ENCODE measurements around the gene WASHC2C.
A peak's percentile ranks its signal among the peaks of the same experiment; 100 is the strongest.
"Not testable (repeated sequence)": the region's sequence is repeated elsewhere in the genome, so short reads cannot be mapped to it uniquely, and the experiment has no call there.

WASHC2C gene

DNA sequence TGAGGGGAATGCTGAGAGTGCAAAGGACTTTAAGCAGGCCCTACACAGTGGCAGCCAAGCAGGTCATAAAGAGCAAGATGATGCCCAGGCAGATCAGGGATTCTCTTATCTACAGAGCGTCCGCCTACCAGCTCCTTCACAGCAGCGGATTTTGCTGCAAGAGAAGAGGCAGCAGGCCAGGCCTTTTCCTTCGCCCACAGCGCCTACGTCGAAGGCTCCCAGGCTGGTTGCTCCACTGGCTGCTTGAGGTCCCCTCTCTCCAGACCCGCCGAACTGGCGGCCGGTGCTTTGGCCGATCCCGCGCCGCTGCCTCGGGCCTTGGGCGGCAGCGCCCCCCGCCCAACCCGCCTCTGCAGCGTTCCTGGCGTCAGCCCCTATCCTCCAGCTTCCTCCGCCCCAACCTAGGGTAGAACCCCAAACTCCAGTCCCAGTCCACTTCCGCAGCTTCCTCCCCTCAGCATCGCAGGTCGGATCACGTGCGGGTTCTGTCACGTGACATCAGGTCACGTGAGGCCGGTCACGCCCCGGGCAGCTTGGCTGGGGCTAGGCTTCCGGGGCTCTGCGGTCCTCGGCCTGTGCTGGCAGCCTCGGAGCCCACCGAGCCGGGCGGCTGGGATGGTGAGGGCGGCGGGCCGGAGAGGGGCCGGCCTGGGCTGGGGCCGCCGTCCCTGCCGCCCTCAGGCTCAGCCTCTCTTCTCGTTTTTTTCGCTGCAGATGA lies at the start of gene WASHC2C:
Gene WASHC2C (plus strand): TSS at position 564 of the 718 bp plus-strand sequence. CDS start 52 bp downstream, at position 616.
- DNase-seq (ENCODE audit: low read depth), result peak; percentile 58

DNA sequence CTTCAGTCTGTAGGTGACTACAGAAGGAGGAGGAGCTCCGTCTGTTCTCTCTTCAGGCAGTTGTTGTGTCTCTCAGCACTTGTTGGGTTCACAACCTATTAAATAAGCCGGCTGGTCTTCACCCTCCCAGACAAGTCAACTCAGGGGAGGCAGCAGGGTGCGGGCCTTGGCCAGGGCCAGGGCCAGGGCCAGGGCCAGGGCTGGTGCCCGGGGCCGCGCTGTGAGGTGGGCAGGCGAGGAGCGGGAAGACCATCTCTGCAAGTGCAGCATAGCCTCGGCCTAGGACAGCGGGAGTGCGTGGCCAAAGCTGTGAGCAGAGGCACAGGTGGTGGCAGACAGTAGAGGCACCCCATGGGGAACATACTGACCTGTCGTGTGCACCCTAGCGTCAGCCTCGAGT lies 48.6 kb upstream of the WASHC2C start:
- DNase-seq (ENCODE audit: low read depth), result not testable (repeated sequence)

DNA sequence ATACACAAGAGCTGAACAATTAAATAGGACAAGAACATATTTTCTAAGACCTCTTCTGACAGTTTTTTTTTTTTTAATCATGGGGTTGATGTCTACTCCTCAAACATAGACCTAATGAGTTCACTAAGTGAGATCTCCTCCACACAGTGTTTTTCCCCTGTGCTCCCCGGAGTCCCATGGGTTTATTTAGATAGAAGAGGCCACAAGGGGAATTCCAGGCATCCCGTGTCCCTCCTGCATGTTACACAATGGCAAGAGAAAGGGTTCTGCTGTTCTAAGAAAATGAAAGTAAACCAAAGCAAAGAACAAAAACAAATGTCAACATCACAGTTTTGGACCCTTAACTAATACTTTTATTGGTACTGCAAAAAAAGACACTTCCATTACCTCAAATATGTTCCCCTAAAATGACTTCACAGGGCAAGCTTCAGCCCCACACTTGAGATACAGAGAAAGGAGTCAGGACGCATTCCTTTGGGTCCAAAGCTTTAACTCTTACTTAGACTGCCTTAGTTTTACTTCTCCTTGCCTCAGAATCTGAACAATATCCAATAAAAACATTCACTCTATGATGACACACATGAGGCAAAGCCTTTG lies 16.8 kb upstream of the WASHC2C start:
- peak; percentile 33 for DNase-seq (ENCODE audit: low read depth)

DNA sequence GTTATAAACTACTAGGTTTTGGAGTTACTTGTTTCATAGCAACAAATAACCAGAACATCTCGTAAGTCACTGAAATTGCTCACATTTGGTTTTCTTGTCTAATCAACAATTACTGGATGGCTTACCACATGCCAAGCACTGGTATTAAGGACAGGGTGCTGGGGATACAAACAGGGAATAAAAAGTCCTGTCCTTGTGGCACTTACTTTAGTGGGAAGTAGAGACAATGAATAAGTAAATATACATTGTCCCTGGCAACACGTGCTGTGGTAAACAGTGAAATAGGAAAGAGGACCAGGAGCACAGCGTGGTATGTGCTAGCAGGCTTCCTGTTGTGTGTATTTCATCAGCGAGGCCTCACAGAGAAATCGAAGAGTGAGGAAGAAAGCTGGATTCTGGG lies 15.8 kb upstream of the WASHC2C start:
- not testable (repeated sequence) for DNase-seq (ENCODE audit: low read depth)

DNA sequence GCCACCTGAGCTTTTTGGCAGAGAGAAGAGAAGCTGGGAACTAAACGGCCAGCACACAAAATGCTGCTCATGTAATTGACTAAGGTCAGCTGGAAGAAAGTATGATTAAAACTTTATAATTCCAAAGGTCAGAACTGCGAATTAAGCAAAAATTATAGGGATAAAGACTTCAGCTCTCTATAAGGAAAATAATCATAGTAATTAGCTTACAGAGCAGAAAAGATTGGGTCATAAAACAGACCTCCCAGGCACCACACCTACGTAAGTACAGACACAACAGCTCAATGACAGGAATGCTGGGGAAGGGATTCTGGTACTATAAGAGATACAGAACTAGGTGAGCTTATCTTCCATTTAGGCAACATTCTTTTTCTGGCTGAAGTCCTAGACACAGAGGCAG lies 10.0 kb upstream of the WASHC2C start:
- not testable (repeated sequence) for DNase-seq (ENCODE audit: low read depth)

DNA sequence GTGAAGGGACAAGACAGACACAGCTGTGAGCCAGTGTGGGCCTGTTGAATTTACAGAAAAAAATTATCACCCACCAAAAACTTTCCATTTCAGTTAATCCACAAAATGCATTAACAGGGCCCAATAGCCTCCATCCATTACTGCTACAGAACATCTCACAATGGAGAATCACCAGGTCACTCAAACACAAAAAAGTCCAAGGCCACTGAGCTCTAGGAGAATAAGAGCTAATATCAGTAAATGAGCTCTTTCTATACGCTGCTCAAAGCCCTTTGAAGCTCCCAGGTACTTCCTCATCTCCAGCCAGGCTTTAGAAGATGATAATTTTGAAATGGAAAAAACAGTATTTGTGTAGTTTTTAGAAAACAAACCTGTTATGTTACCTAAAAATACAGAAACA lies 9.4 kb upstream of the WASHC2C start:
- DNase-seq (ENCODE audit: low read depth), result not testable (repeated sequence)

DNA sequence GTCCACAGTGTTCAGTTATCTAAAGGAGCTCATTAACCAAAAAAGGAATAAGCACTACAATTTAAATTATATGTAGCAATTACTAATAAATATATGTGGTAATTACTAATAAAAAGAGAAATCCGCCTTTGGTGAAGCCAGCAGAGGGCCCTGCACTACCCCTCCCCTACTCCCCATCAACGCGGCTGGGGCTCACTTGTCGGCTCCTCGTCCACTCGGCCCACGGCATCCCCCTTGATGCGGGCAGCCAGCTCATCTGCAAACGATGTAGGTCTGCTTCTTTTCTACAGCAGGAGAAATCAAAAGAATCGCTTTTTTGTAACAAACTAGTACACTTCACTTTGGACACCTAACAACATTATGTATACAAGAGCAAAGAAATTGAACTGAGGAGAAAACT lies 5.6 kb upstream of the WASHC2C start:
- DNase-seq (ENCODE audit: low read depth), result not testable (repeated sequence)

DNA sequence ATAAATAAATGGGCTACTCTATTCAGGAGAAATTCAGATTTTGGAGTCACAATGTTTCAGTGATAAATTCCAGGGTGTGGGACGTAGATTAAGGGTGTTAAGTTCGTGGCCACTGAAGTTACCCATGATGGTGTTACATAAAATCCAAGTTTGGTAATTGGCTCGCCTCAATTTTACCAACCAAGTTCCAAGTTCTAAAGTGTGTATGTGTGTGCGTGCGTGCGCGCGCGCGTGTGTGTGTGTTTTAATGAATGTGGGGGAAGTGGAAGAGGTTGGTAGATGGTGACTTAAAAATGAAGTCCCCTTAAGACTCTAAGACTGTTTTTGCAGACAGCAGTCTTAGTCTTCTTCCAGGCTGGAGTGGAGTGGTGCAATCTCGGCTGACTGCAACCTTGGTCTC lies 3.2 kb upstream of the WASHC2C start:
- not testable (repeated sequence) for DNase-seq (ENCODE audit: low read depth)

DNA sequence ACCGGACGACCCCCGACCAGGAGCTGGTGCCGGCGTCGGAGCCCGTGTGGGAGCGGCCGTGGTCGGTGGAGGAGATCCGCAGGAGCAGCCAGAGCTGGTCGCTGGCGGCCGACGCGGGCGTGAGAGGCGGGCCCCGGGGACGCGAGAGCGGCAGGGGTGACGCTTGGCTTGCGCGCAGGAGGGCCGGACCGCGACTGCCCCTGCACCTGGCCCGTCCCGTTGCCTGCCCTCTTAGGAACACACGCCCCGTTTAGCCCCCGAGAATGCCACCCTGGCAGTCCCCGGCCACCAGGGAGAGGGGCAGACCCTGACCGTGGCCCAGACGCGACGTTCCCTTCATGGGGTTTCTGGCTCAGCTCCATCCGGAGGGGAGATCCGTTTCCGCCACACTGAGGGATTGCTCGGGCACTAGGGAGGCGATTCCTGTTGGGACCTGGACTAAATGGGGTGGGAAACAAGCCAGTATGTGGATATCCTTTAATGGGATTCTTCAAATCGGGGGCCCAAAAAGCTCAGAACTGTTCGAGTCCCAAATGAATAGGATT lies 427 bp downstream of the WASHC2C start:
- not testable (repeated sequence) for DNase-seq (ENCODE audit: low read depth)

DNA sequence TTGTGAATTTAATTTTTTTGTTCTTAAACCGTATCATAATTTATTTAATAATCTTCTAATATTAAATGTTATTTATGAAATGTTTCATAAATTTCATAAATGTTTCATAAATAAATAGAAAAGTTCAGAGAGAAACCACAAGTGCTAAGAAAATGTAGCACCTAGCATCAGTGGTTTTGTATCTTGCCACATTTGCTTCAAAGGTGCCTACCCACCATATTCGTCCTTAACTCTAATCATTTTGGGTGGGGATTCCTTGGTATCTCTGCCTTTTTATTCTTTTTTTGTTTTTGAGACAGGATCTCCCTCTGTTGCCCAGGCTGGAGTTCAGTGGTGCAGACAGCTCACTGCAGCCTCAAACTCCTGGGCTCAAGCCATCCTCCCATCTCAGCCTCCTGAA lies 7.4 kb downstream of the WASHC2C start:
- not testable (repeated sequence) for DNase-seq (ENCODE audit: low read depth)

DNA sequence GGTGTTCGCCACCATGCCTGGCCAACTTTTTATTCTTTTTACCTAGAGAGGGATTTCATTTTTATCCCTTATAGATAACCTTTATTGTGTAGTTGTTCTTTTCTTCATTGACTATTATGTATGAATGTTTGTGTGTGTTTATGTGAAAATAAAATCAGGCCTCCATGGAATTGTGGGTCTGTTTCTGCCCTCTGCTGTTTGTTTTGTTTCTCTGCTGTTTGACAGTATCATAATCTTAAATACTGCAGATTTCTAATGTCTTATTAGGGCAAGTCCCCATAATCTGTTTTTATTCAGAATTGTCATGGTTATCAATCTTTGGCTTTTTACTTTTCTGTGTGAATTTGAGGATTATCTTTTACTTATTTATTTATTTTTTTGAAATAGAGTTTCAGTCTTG lies 7.8 kb downstream of the WASHC2C start:
- not testable (repeated sequence) for DNase-seq (ENCODE audit: low read depth)

GRCh38 chr10:45741559-45741958 lies 14.5 kb downstream of the WASHC2C start:
- not testable (repeated sequence) for DNase-seq (ENCODE audit: low read depth)

GRCh38 chr10:45742014-45742413 lies 14.9 kb downstream of the WASHC2C start:
- DNase-seq (ENCODE audit: low read depth), result not testable (repeated sequence)

DNA sequence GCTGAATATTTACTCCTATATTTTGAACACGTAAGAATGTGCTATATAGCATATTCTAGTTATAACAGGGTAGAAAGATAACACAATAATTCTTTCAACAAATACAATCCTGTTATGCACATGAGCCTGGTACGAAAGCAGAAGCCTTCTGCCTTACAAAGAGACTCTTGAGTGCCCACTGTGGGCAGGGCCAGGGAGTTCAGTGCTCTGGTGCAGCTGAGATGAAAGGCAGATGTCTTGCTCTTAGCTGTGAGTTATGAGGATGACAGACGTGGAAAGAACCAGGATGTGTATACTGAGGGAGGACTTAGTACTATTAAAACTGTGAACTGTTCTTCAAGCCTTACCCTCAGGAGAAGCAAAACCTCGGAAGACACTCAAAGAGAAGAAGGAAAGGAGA lies 24.1 kb downstream of the WASHC2C start:
- DNase-seq (ENCODE audit: low read depth), result not testable (repeated sequence)

DNA sequence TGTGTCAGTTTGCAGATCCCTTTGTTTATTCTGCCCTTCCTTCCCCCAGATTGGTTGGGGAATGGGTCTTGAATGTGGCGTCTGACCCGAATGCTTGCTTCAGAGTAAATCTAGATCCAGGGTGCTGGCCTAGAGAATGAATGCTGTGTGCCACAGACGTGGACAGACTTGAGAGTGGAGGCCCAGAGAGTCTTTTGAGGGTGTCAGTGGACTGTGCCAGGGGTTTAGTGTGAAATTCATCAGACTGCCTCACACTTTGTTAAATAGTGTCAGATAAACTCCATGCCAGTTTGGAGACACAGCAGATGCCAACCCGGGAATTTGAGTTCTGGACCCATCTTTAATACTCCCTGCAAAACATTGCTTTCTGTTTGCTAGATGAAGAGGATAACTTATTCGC lies 25.1 kb downstream of the WASHC2C start:
- DNase-seq (ENCODE audit: low read depth), result not testable (repeated sequence)

DNA sequence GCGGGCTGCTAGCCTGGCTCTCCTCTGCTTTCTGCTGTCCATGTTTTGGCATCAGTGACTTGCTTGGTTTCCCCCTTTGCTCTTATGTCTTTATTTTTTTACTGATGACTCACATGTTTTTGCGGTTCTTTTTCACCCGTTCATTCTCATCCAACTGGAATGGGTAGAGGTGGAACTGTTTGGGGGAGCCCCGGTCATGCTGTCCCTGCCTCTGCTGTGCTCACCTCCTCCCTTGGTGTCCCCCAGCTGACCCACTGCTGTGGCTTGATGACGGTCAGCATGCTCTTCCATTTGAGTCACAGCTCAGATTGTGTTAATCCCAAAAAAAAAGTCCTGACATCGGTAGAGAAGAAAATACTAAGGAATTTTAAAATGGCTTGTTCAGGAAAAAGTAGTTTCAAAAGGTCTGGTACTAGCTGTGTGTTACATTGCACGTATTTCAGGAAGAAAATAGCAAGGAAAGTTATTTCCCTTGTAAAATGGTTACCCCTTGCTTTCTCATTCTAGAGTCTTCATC lies 27.0 kb downstream of the WASHC2C start:
- DNase-seq (ENCODE audit: low read depth), result peak; percentile 55

- not testable (repeated sequence) for DNase-seq (ENCODE audit: low read depth)
These were observed 28.0 kb downstream of the WASHC2C start for GRCh38 chr10:45755083-45755482.

- DNase-seq (ENCODE audit: low read depth), result not testable (repeated sequence)
These were observed 29.0 kb downstream of the WASHC2C start for GRCh38 chr10:45756065-45756464.

DNA sequence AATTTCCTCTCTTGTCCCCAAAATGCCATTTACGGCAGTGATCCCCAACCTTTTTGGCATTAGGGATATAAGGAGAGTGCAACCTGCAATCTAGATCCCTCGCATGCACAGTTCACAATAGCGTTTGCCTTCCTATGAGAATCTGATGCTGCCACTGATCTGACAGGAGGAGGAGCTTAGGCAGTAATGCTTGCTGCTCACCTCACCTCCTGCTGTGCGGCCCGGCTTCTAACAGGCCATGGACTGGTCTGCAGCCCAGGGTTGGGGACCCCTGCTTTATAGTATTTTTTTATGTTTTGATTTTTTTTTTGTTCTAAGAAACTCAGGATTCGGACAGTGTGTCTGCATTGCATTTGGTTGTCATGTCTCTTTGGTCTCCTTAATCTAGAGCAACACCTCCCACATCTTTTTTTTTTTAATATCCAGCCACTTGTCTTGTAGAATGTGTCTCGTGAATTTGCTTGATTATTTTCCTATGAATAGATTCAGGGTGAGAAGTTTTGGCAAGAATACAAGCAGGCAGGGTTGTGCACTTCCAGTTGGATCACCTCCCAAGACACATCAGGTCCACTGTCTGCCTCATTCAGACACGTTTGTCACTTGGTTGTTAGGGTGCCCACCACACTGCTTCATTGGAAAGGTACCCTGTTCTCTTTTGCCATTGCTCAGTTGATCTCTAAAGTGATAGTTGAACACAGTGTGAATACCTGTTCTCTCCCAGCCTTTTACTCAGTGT lies 30.8 kb downstream of the WASHC2C start:
- not testable (repeated sequence) for DNase-seq (ENCODE audit: low read depth)

DNA sequence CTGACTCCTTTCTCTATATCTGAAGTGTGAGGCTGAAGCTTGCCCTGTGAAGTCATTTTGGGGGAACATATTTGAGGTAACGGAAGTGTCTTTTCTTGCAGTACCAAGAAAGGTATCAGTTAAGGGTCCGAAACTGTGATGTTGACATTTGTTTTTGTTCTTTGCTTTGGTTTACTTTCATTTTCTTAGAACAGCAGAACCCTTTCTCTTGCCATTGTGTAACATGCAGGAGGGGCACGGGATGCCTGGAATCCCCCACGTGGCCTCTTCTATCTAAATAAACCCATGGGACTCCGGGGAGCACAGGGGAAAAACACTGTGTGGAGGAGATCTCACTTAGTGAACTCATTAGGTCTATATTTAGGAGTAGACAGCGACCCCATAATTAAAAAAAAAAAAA lies 34.6 kb downstream of the WASHC2C start:
- peak; percentile 46 for DNase-seq (ENCODE audit: low read depth)

- not testable (repeated sequence) for DNase-seq (ENCODE audit: low read depth)
These were observed 36.0 kb downstream of the WASHC2C start for GRCh38 chr10:45763037-45763436.

- not testable (repeated sequence) for DNase-seq (ENCODE audit: low read depth)
These were observed 41.3 kb downstream of the WASHC2C start for GRCh38 chr10:45768334-45768733.
